OCI-LY3 (cell line): ENCODE measurements around the gene EIF1.

Experiments used
- H2AFZ ChIP-seq: fragments of 200-600, 300-600 bp; shearing (Covaris generic); 2 replicates; pipeline ENCODE4 v1.6.0; 2014; ENCODE audit warnings: antibody characterized with exemption, low read depth, low read length
- H3K27ac ChIP-seq: fragments of 200-600, 300-600 bp; sonication (generic); 2 replicates; pipeline ENCODE4 v1.5.1; 2014; ENCODE audit warnings: mild to moderate bottlenecking, low read length, moderate library complexity, mixed read lengths
- H3K27me3 ChIP-seq: fragments of 200-600, 300-600 bp; sonication (generic); 2 replicates; pipeline ENCODE4 v1.6.1; 2014; ENCODE audit warnings: low read depth, low read length, mixed read lengths
- H3K36me3 ChIP-seq: fragments of 200-600, 300-600 bp; sonication (generic); replicated peaks from 2 replicates; pipeline ENCODE3; 2014; ENCODE audit warnings: low read depth, low read length, mixed read lengths
- H3K4me1 ChIP-seq: fragments of 300-600, 200-600 bp; sonication (generic); 2 replicates; pipeline ENCODE4 v1.6.1; 2014; ENCODE audit warnings: low read length, mixed read lengths
- H3K4me2 ChIP-seq: fragments of 200-600, 300-600 bp; sonication (generic); 2 replicates; pipeline ENCODE4 v1.6.1; 2014; ENCODE audit warnings: low read length, mixed read lengths
- H3K4me3 ChIP-seq: fragments of 300-600, 200-600 bp; sonication (generic); 2 replicates; pipeline ENCODE4 v1.5.1; 2014; ENCODE audit warnings: antibody characterized with exemption, mild to moderate bottlenecking, low read length, moderate library complexity
- H3K79me2 ChIP-seq: fragments of 300-600, 200-600 bp; shearing (Covaris generic); 2 replicates; pipeline ENCODE4 v1.6.1; 2014; ENCODE audit warnings: mild to moderate bottlenecking, low read length, mixed read lengths
- H3K9ac ChIP-seq: fragments of 300-600, 200-600 bp; shearing (Covaris generic); 2 replicates; pipeline ENCODE4 v1.6.0; 2014; ENCODE audit warnings: mild to moderate bottlenecking, low read length, moderate library complexity
- H3K9me3 ChIP-seq: fragments of 200-600, 300-600 bp; shearing (Covaris generic); 2 replicates; pipeline ENCODE4 v1.6.1; 2014; ENCODE audit warnings: low read length, mixed read lengths; ENCODE audit not compliant: insufficient read depth
- H4K20me1 ChIP-seq: fragments of 200-600, 300-600 bp; sonication (generic); 2 replicates; pipeline ENCODE4 v1.6.1; 2016; ENCODE audit warnings: low read length, mixed read lengths; ENCODE audit not compliant: insufficient read depth
- CTCF ChIP-seq: fragments of 200-600, 300-600 bp; sonication (generic); IDR thresholded peaks from 2 replicates; pipeline ENCODE4 v1.5.1; 2014; ENCODE audit warnings: antibody characterized with exemption, low read length, low read depth
- EZH2phosphoT487 ChIP-seq: fragments of 200-600 bp; shearing (Covaris generic); IDR thresholded peaks from 2 replicates; pipeline ENCODE4 v1.6.1; 2018; ENCODE audit warnings: antibody characterized with exemption, mixed run types, low read depth

The EIF1 gene

GRCh38 chr17:41649923-41650519 is 38.7 kb upstream of the EIF1 start:
- H3K9ac ChIP-seq = no peak overlapping the region
- no peaks in the 10 kb centered on the region for H4K20me1 ChIP-seq
- TF ChIP-seq CTCF (no peak), EZH2phosphoT487 (no peak)
- no peak overlapping the region for H3K27ac ChIP-seq
- H3K79me2 ChIP-seq = no peaks in the 10 kb centered on the region
- no peak overlapping the region for H2AFZ ChIP-seq
- no peaks in the 10 kb centered on the region for H3K9me3 ChIP-seq
- H3K27me3 ChIP-seq = no peaks in the 10 kb centered on the region
- no peaks in the 10 kb centered on the region for H3K36me3 ChIP-seq
- H3K4me3 ChIP-seq = no peak overlapping the region
- H3K4me2 ChIP-seq = no peak overlapping the region
- H3K4me1 ChIP-seq = no peaks in the 10 kb centered on the region

DNA sequence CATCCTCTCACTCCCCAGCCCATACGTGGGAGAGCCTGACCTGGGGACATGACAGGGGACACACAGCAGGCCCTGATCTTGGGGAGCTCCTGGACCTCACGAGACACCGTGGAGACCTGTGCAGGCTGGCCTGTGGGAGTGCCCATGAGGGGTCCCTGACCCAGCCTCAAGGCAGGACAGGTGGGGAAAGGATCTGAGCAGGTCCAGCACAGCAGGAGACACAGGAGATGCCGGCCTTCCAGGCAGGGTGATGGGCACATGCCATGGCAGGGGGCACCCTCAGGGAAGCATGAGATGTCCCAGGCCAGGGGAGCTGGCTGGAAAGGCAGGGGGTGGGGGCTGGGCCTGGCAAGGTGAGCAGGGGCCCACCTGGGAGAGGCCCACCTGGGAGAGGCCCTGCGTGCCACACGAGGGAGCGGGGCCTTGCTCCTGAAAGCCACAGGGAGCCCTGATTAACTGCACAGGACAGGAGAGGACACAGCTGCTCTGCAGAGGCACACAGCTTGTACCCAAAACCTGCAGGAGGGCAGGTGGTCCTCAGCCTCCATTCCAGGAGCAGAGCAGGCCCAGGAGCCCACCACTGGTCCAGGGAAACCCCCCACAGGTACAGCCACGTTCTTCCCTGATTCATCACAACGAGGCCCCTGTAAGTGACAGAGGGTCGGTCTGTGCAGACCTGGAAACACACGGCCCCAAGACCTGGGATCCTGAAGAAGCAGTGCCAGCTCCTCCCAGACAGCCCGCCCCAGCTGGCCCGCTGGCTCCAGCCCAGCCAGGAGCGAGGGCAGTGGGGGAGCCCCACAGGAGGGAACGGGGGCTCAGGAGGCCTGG is 37.7 kb upstream of the EIF1 start:
- no peaks in the 10 kb centered on the region for H3K36me3 ChIP-seq
- TF ChIP-seq CTCF (no peak), EZH2phosphoT487 (no peak)
- H3K9me3 ChIP-seq = no peaks in the 10 kb centered on the region
- H4K20me1 ChIP-seq = no peaks in the 10 kb centered on the region
- H3K4me3 ChIP-seq = no peak overlapping the region
- no peaks in the 10 kb centered on the region for H3K79me2 ChIP-seq
- no peak overlapping the region for H3K4me2 ChIP-seq
- no peaks in the 10 kb centered on the region for H3K27me3 ChIP-seq
- H3K9ac ChIP-seq = no peak overlapping the region
- no peak overlapping the region for H3K27ac ChIP-seq
- H3K4me1 ChIP-seq = no peaks in the 10 kb centered on the region
- H2AFZ ChIP-seq = no peak overlapping the region

GRCh38 chr17:41651625-41652460 is 36.8 kb upstream of the EIF1 start:
- Histone ChIP-seq H3K27me3 (no peaks in the 10 kb centered on the region), H4K20me1 (no peaks in the 10 kb centered on the region), H3K4me1 (no peaks in the 10 kb centered on the region), H3K36me3 (no peaks in the 10 kb centered on the region), H3K9me3 (no peaks in the 10 kb centered on the region), H2AFZ (no peak overlapping the region), H3K4me3 (no peak overlapping the region), H3K79me2 (no peaks in the 10 kb centered on the region), H3K9ac (no peak overlapping the region), H3K4me2 (no peak overlapping the region), H3K27ac (no peak overlapping the region)
- TF ChIP-seq EZH2phosphoT487 (no peak), CTCF (no peak)

DNA sequence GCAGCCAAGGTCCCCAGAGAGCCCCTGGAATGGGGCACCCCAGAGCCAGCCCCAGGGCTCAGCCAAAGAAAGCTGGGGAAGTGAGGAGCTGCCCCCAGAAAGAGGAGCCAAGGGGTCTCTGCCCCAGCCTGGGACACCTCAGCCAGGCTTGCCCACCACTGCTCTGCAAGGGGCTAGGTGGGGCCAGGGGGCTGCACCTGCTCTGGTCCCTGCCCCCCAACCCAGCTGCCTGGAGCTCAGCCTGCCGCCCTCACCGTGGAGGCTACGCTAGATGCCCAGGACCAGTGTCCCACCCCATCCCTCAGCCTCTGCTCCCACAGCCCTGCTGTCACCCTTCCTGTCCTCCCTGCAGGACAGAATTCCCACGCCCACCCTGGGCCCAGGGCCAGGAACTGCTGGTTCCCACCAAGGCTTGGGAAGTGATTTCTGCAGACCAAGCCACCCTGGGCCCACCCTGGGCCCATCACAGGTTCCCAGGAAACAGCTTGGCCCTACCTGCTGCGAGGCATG is 36.2 kb upstream of the EIF1 start:
- Histone ChIP-seq H3K27ac (no peak overlapping the region), H3K9ac (no peak overlapping the region)

More for the DNA sequence above, 36.2 kb upstream of the EIF1 start:
- no peaks in the 10 kb centered on the region for H3K27me3 ChIP-seq
- no peaks in the 10 kb centered on the region for H3K79me2 ChIP-seq
- no peak overlapping the region for H2AFZ ChIP-seq
- H4K20me1 ChIP-seq = no peaks in the 10 kb centered on the region
- H3K36me3 ChIP-seq = no peaks in the 10 kb centered on the region
- no peaks in the 10 kb centered on the region for H3K4me1 ChIP-seq
- H3K9me3 ChIP-seq = no peaks in the 10 kb centered on the region
- TF ChIP-seq CTCF (no peak), EZH2phosphoT487 (no peak)
- no peak overlapping the region for H3K4me2 ChIP-seq
- no peak overlapping the region for H3K4me3 ChIP-seq
